Measurements from ENCODE around the gene HM13.
"Not testable (repeated sequence)": the region's sequence is repeated elsewhere in the genome, so short reads cannot be mapped to it uniquely, and the experiment has no call there.

HM13 gene

DNA sequence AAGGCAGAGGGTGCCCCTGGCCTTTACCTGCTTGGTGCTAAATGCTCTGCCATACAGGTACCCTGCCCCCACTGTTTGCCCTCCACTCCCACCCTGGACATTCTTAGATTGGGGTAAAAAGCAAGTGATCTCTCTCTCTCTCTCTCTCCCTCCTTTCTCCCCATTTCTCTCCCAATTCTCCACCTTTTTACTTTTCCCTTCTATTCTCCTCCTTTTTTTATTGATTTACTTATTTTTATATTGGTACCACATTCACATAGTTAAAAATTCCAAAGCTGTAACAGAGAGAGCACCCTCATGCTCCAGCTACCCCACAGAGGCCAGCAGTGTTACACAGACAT lies 53.1 kb downstream of the HM13 start:
- DNase-seq (ENCODE audit: low read depth in 3 of 3): no peak

DNA sequence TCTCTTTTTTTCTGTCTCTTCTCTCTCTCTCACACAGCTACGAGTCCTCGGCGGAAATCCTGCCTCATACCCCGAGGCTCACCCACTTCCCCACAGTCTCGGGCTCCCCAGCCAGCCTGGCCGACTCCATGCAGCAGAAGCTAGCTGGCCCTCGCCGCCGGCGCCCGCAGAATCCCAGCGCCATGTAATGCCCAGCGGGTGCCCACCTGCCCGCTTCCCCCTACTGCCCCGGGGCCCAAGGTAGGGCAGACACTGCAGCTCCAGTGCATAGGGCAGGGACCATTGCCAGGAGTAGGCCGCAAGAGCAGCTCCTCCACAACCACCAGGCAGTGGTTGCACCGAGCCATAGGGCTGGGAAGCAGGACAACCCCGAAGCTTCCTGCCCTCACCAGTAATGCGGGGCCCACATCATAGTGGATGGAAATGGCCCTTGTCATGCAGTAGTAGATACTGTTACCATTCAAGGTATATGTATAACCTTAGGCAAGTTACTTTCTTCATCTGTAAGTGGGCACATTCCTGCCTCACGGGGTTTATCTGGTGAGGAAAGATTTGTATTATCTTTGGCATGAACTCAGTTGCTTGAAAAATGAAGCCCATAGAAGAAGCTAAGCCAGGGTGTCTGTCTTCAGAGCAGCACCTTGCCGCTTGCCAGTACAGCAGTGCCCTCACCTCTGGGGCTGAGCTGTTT lies 53.9 kb downstream of the HM13 start:
- DNase-seq (ENCODE audit: low read depth in 3 of 3): no peak

- DNase-seq (ENCODE audit: low read depth in 3 of 3): no peak
Measured at GRCh38 chr20:31568773-31569162, 54.5 kb downstream of the HM13 start.

GRCh38 chr20:31569163-31570020 lies 55.1 kb downstream of the HM13 start:
- peak in 1 of 3 donors; percentile 26 for DNase-seq (ENCODE audit: low read depth in 3 of 3)

DNA sequence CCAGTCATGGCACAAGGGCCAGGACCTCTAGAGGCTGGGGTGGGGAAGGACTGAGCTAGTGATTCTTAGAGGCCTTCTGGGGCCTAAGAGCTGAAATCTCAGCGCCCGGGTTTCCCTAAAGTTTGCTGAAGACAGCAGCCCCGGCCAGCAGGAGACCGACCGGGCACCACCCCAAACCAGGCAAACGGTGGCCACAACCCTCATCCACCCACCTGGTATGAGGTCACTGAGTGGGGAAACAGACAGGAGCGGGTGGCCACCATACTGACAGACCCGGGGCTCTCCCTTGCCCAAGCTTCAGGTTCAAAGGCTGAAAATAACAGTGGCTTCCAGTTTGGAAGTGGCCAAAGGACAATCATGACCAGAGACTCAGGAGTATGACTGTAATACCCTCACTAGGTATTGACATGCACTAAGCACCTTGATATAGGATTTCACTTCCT lies 55.8 kb downstream of the HM13 start:
- no peak for DNase-seq (ENCODE audit: low read depth in 3 of 3)

GRCh38 chr20:31570735-31571617 lies 56.7 kb downstream of the HM13 start:
- DNase-seq (ENCODE audit: low read depth in 3 of 3): no peak

DNA sequence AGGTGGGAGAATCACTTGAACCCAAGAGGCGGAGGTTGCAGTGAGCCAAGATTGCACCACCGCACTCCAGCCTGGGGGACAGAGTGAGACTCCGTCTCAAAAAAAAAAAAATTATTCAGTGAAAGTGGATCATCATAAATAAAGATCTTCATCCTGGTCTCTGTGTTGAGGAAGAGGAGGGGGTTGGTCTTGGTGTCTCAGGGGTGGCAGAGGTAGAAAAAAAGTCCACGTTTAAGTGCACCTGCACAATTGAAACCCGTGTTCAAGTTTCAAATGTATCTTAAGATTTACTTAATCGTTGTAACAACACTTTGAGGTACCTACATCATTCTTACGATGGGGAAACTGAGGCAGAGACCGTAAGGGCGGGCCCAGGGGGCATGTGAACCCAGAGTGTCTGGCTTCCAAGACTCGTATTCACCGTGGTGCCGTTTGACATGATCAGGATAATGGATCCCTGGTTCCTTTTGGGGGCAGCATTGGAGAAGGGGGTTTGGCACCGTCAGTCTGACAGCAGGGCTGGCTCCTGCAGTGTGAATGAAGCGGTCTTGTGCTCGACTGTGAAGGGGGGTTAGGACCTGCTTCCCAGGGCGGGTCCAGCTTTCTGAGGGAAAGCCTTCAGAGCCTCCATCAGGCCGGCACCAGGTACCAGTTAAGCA lies 57.9 kb downstream of the HM13 start:
- no peak for DNase-seq (ENCODE audit: low read depth in 3 of 3)

DNA sequence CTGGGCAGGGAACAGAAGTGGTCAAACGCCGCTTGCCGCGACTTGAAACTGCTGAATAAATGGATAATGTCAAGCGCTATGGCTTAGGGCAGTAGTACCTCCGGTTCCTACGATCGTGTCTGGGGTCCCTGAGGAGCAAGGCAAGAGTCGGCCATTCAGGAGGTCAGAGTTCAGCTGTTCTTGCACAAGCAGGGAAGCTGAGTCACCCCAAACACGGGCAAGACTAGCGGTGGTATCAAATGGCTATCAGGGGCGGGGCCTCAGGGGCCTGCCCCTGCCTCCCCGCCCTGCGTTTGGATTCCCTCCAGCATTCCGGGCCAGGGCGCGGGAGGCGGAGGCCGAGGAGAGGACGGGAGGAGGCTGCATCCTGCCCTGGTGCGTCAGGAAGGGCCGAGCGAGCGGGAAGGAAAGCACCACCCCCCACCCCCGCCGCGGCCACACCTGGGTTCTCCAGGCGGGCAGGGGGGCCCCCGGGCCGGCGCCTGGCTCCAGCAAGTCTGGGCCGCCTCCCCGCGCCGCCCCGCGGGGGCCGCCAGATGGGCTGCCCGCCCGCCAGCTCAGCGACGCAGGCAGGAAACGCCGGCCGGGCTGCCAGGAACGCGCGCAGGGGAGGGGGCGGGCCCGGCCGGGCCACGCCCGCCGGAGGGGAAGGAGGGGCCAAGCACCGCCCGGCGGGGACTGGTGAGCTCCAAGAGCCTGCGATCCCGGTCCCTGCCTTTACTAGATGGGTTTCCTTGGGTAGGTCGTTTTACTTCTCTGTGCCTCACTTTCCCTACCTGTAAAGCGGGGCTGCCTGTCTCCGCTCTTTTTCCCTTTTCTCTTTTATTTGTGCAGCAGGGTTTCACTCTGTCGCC lies 58.7 kb downstream of the HM13 start:
- peak; percentile 67 to 81 (median 76) for DNase-seq (ENCODE audit: low read depth in 3 of 3)

DNA sequence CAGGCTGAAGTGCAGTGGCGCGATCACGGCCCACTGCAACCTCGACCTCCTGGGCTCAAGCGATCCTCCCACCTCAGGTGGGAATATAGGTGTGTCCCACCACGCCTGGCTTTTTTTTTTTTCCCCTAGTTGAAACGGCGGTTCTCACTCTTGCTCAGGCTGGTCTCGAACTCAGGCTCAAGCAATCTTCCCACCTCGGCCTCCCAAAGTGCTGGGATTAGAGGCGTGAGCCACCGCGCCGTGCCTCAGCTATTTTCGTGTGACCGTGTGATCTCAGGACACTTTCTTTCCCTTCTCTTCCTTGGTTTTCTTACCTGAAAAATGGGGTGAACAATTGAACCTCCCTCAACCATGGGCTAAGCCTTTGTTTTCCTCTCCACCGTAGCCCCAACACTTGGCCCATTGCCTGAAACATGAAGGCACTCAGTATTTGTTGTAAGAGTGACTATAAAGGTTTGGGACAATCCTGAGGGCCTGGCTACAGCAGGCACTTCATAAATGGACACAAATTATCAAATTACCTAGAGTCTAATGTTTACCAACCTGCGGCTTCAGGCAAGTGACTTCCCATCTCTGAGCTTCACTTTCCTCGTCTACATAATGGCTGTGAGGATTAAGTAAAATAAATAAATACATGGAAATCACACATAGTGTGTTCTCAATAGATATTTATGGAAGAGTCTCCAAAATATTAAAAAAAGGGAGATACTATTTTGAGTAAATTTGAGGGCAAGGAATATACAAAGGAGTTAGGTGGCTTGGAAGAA lies 59.5 kb downstream of the HM13 start:
- no peak for DNase-seq (ENCODE audit: low read depth in 3 of 3)

DNA sequence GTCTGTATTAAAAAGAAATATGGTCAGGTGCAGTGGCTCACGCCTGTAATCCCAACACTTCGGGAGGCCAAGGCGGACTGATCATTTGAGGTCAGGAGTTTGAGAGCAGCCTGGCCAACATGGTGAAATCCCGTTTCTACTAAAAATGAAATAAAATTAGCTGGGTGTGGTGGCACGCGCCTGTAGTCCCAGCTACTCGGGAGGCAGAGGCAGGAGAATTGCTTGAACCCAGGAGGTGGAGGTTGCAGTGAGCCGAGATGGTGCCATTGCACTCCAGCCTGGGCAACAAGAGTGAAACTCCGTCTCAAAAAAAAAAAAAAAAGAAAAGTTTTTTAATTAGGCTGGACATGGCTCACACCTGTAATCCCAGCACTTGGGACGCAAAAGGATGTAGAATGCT lies 60.7 kb downstream of the HM13 start:
- DNase-seq (ENCODE audit: low read depth in 3 of 3): not testable (repeated sequence)

DNA sequence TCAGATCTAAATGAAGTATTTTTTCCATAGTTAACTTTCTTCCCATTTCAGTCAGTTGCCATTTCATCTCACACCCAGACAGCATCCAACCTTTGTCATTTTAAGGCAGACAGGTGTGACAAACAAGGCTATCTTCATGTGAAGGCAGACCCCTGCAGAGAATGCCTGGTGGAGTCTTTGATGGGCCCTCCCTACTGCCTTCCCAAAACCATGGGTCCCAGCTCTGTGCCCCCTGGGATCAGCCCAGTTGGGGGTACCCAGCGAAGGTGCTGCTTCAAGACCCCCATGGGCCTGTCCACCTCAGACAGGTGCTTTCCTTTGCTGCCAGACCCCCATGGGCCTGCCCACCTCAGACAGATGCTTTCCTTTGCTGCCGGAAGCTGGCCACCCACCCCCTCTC lies 62.5 kb downstream of the HM13 start:
- no peak for DNase-seq (ENCODE audit: low read depth in 3 of 3)

GRCh38 chr20:31577194-31577593 lies 63.0 kb downstream of the HM13 start:
- DNase-seq (ENCODE audit: low read depth in 3 of 3): no peak

- DNase-seq (ENCODE audit: low read depth in 3 of 3): no peak
Measured at GRCh38 chr20:31578448-31579138, 64.4 kb downstream of the HM13 start.

DNA sequence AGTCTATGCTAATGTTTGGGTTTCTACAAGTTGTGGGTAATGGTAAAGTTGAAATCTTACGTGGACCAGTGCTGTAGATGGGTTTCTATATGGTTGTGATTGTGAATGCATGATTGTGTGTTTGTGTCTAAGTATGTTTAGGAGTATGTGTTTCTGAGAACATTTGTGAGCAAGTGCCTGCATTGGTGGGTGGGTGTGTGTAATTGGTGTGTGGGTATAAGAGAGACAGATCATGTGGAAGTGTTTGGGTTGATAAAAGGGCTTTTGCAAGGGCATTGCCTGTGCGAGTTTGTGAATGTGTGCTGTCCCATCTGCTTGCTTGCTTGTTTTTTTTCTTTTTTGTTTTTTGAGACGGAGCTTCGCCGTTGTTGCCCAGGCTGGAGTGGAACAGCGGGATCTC lies 65.0 kb downstream of the HM13 start:
- DNase-seq (ENCODE audit: low read depth in 3 of 3): no peak

DNA sequence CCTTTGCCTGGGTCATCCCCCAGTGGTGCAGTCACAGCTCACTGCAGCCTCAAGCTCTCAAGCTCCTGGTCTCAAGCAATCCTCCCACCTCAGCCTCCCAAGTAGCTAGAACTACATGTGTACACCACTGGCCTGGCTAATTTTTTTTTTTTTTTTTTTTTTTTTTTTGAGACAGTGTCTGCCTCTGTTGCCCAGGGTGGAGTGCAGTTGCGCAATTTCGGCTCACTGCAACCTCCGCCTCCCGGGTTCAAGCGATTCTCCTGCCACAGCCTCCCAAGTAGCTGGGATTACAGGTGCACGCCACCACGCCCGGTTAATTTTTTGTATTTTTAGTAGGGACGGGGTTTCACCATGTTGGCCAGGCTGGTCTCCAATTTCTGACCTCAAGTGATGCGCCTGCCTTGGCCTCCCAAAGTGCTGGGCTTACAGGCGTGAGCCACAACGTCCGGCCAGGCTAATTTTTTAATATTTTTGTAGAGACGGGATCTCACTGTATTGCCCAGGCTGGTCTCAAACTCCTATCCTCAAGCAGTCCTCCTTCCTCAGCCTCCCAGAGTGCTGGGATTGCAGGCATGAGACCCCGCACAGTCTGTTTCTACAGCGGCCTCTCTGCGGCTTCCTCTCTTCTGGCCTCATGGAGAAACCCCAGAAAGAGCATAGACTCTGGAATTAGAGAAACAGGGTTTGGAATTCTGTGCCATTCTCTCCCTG lies 65.9 kb downstream of the HM13 start:
- DNase-seq (ENCODE audit: low read depth in 3 of 3): not testable (repeated sequence)

DNA sequence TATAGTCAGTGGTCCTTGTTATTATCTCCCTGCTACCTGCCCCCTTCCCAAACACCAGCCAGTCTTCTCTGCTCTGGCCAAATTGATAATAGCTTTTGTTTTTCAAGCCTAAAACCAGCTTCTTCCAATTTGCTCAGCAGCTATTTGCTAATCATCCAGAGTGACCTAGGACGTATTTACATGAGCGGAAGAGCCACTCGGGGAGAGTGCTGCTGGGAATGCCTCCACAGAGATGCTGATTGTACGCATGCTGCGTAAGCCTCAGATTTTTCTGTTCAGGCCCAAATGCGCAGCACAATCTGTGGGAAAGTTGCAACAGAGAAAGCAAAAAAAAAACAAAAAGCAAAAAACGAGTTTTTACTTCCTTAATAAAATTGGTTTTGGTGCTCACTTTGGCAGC lies 66.5 kb downstream of the HM13 start:
- no peak for DNase-seq (ENCODE audit: low read depth in 3 of 3)

GRCh38 chr20:31581391-31581790 lies 67.1 kb downstream of the HM13 start:
- no peak for DNase-seq (ENCODE audit: low read depth in 3 of 3)

DNA sequence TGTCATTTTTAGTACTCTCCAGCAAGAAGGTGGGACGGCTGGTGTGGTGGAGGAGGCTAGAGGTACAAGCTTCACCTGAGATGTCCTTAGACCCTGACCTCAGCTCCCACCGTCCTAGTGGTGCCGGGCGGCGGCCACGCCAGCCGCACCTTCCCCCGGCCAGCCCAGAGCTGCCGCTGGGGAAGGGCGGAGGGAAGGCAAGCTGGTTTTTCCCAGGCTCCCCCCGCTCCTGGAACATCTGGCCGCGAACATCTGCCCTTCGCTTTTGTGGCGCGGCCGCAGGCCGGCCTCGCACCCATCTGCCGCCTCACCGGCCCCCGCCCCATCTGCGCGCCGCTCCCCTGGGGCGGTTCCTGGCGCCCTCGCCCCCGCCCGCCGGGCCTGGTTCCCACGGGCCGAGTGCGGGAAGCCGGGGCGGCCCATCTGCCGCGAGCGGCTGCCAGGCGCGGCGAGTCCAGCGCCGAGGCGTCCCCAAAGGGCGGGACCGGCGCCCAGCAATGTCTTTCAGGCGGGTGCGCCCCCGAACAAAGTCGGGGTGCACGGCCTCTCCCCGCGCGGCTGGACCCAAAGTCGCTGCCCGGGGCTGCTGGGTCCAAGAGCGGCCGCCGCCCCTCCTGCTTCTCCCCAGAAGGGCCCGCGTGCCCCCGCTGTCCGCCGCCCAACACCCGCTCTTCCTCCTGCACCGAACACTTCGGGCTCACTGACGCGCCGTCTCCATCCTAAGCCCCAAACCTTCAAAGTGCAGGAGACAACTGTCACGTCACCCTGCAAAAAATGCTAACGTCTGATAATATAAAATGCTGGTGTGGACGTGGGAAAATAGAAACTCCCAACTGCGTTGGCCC lies 73.5 kb downstream of the HM13 start:
- no peak for DNase-seq (ENCODE audit: low read depth in 3 of 3)

Data from stimulated activated CD4-positive, alpha-beta T cell treated with anti-CD3 and anti-CD28 coated beads, TNF-alpha, amount 100 ng/mL, for 48 hours (primary cell).